Neural progenitor cell (in vitro differentiated cells): ENCODE measurements around the gene CDK8.

Experiments used
- EZH2 ChIP-seq: fragments of 200-600 bp; sonication (generic); IDR thresholded peaks from 2 replicates; pipeline ENCODE4 v1.6.1; 2017; ENCODE audit warnings: antibody characterized with exemption, mild to moderate bottlenecking, moderate library complexity
- EZH2phosphoT487 ChIP-seq: fragments of 200-600 bp; sonication (generic); IDR thresholded peaks from 2 replicates; pipeline ENCODE4 v1.6.1; 2017; ENCODE audit warnings: antibody characterized with exemption
- TF ChIP-seq, protein P1 (sequence below): fragments of 200-600 bp; sonication (generic); IDR thresholded peaks from 2 replicates; pipeline ENCODE4 v1.5.1; 2017; ENCODE audit warnings: antibody characterized with exemption, mild to moderate bottlenecking

DNA sequence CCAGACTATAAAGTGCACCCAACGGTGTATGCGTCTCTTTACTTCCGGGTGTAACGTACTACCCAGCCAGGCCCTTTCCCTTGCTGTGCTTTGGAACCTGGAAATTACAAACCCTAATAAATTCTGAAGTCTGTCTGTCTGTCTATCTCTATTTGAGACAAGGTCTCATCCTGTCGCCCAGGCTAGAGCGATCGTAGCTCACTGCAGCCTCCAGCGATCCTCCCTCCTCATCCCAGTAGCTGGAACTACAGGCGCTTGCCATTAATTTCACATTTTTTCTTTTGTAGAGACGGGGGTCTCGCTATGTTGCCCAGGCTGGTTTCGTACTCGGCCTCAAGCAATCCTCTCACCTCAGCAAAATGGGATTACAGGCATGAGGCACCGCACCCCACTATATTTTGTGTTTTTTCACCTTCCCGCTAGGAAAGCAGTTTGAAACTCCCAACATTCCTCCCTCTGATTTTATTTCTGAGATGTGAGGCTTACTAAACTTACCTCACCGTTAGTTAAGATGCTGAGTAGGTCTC lies 31.3 kb upstream of the CDK8 start:
- TF ChIP-seq, protein P1, sequence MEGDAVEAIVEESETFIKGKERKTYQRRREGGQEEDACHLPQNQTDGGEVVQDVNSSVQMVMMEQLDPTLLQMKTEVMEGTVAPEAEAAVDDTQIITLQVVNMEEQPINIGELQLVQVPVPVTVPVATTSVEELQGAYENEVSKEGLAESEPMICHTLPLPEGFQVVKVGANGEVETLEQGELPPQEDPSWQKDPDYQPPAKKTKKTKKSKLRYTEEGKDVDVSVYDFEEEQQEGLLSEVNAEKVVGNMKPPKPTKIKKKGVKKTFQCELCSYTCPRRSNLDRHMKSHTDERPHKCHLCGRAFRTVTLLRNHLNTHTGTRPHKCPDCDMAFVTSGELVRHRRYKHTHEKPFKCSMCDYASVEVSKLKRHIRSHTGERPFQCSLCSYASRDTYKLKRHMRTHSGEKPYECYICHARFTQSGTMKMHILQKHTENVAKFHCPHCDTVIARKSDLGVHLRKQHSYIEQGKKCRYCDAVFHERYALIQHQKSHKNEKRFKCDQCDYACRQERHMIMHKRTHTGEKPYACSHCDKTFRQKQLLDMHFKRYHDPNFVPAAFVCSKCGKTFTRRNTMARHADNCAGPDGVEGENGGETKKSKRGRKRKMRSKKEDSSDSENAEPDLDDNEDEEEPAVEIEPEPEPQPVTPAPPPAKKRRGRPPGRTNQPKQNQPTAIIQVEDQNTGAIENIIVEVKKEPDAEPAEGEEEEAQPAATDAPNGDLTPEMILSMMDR = no peak
- TF ChIP-seq EZH2 (no peak), EZH2phosphoT487 (no peak)
